Suprapubic skin (tissue), 3 donors: ENCODE measurements around the gene KCNMB2.

ENCODE experiments used
- POLR2A ChIP-seq, 2 donors: fragments of 450-650 bp; IDR thresholded peaks; one replicate each; pipeline ENCODE4 v1.6.1; 2017; ENCODE audit warnings: antibody characterized with exemption in 2 of 2, mild to moderate bottlenecking in 2 of 2, moderate library complexity in 2 of 2
- TF ChIP-seq, protein P1 (sequence below), 2 donors: fragments of 200-600 bp in 1 of 2; fragments of 450-650 bp in 1 of 2; sonication (generic) in 1 of 2; IDR thresholded peaks; one replicate each; pipeline ENCODE4 v1.5.1; 2016 to 2019; ENCODE audit warnings: antibody characterized with exemption in 2 of 2, mild to moderate bottlenecking in 1 of 2, moderate library complexity in 1 of 2

DNA sequence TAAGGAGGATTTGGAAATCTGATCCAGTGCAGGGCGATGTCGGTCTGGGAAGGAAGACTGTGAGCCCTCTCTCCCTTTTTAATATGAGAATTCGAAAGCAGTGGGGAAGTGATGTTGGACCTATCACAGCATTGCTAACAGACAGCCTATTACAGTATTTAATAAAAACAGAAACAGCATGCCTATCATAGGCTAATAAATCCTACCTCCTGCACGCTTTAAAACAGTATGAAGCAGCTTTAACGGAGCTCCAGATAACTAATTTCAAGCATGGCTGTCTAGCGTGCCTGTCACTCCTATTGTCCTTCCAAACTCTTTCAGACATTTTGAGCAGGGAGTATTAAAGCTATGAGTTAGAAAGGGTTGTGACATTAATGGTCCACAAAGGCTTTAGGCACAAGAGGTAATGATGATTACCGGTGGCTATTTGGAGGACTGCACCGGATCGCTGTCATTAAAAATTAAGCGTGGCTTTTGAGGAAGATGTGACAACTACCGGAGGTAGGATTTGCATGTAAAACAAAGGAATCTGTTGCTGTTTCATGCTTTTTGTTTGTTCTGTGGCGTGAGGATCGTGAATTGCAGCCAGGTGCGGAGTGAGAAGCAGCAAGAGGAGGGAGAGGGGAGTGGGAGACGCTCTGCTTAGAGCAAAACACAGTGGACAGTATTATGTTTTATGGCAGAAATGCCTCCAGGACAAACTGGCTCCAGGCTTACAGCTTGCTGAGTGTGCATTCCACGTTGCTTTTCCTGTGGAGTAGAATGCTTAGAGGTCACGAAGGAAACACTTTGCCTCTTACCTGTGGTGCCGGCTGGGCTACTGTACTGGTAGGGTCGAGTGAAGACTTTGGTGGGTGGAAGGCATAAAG lies at the start of gene KCNMB2:
- TF ChIP-seq, protein P1, sequence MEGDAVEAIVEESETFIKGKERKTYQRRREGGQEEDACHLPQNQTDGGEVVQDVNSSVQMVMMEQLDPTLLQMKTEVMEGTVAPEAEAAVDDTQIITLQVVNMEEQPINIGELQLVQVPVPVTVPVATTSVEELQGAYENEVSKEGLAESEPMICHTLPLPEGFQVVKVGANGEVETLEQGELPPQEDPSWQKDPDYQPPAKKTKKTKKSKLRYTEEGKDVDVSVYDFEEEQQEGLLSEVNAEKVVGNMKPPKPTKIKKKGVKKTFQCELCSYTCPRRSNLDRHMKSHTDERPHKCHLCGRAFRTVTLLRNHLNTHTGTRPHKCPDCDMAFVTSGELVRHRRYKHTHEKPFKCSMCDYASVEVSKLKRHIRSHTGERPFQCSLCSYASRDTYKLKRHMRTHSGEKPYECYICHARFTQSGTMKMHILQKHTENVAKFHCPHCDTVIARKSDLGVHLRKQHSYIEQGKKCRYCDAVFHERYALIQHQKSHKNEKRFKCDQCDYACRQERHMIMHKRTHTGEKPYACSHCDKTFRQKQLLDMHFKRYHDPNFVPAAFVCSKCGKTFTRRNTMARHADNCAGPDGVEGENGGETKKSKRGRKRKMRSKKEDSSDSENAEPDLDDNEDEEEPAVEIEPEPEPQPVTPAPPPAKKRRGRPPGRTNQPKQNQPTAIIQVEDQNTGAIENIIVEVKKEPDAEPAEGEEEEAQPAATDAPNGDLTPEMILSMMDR (IDR thresholded peaks at IDR 0.05), result no peak
- TF ChIP-seq POLR2A (IDR thresholded peaks at IDR 0.05), result no peak
